Astrocyte of the spinal cord (primary cell): ENCODE measurements around the gene TTLL3.
A peak's percentile ranks its signal among the peaks of the same experiment; 100 is the strongest.
"Not testable (repeated sequence)": the region's sequence is repeated elsewhere in the genome, so short reads cannot be mapped to it uniquely, and the experiment has no call there.

Experiments
- DNase-seq: peaks from one replicate; pipeline ENCODE4 v3.0.0; 2011; ENCODE audit warnings: low read depth, low spot score
- H3K4me3 ChIP-seq: 2 replicates; pipeline ENCODE4 v1.5.1; 2011; ENCODE audit warnings: low read depth, mild to moderate bottlenecking, low read length, moderate library complexity
- CTCF ChIP-seq: IDR thresholded peaks from 2 replicates; pipeline ENCODE4 v1.5.1; 2012; ENCODE audit warnings: low read depth, mild to moderate bottlenecking, low read length, inconsistent platforms
- in situ Hi-C: cut with HindIII; loops from 2 replicates; pipeline ENCODE4 v1.10.0; 2017; ENCODE audit warnings: low sequenced_read_pairs

Gene TTLL3

DNA sequence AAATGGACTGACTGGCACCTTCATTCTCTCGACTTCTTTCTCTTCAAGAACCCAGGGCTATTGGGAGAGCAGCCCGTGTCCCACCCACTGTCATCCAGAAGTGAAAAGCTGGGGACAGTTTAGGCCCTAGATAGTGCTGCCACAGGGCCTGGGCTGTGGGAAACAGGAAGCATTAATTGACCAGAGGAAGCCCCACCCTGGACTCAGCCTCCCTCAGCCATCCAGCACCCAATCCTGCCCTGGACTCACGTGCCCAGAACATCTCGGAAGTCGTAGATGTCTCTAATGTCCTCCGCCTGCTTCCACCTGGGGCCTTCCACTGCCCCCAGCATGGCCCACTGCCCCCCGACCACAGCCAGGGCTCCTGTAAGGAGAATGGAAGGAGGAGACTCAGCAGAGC, 42.6 kb upstream of the TTLL3 start:
- no peak for TF ChIP-seq CTCF
- in situ Hi-C loops, result no loop called here
- H3K4me3 ChIP-seq, result no peak overlapping the region
- DNase-seq, result no peak

GRCh38 chr3:9768141-9768775, 41.8 kb upstream of the TTLL3 start:
- DNase-seq, result no peak
- no peak overlapping the region for H3K4me3 ChIP-seq
- TF ChIP-seq CTCF, result no peak
- in situ Hi-C loops, result no loop called here

DNA sequence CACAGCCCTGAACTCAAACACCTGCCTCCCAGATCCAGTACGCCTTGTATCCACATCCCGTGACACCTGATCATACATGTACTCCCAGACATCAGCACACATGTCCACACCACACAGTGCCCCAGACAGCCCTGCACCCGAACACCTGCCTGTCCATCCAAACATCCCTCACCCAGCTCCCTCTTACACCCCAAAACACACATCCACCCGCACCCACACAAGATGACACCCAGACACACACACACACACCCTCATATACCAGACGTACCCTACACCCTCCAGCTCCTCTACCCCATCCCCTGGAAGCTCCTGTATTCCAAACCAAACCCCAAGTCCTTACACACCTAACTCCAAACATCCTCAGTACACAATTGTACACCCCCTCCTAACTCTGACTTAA, 41.0 kb upstream of the TTLL3 start:
- in situ Hi-C loops, result no loop called here
- H3K4me3 ChIP-seq, result peak overlapping the region; percentile 62
- TF ChIP-seq CTCF, result no peak
- no peak for DNase-seq

DNA sequence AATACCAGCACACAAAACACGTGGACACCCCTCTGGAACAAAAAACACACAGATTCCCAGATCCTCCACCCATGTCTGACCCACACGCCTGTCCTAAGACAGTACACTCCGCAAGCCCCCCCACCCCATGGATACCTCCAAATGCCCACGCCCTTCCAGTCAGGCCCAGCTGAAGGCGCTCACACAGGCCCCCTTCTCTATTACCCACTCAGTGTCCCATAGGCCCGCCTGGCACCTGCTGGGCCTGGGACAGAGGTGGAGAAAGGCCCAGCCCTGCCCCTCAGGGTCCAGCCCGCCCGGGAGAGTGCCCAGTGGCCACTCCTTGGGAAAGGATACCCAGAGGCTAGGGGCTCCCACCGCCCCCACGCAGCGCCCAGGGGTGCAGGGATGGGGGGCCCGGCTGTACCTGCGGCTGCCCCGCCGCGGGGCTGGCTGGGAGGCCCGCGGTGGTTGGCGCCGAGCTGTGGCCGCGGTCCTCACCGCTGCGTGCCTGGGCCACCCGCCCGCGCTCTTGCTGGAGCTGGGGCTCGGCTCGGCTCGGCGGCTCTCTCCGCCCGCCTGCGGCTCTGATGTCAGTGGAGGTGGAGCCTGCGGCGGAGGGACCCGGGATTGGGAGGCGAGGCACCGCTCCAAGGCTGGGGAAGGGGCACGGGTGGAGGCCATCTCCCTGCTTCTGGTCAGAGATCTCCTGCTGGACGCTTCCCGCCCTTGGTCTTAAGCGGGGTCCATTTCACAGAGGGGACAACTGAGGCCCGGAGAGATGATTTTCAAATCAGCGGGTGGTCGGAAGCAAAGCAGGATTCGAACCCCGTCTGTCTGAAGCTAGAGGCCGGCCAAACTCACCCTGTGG, 40.4 kb upstream of the TTLL3 start, which contains the start of gene CAMK1:
Gene CAMK1 (minus strand): TSS at position 522 of the 850 bp plus-strand sequence. CDS start 2,198 bp downstream, outside the sequence.
- DNase-seq, result peak; percentile 71
- peak within 1 kb of the TSS; percentile 62 for H3K4me3 ChIP-seq
- in situ Hi-C loops, result no loop called here

GRCh38 chr3:9770276-9770812, 39.7 kb upstream of the TTLL3 start:
- H3K4me3 ChIP-seq, result peak overlapping the region; percentile 62
- DNase-seq, result no peak
- in situ Hi-C loops, result no loop called here
- TF ChIP-seq CTCF, result no peak

More for the DNA sequence above, 40.4 kb upstream of the TTLL3 start, which contains the start of gene CAMK1:
- no peak for TF ChIP-seq CTCF

DNA sequence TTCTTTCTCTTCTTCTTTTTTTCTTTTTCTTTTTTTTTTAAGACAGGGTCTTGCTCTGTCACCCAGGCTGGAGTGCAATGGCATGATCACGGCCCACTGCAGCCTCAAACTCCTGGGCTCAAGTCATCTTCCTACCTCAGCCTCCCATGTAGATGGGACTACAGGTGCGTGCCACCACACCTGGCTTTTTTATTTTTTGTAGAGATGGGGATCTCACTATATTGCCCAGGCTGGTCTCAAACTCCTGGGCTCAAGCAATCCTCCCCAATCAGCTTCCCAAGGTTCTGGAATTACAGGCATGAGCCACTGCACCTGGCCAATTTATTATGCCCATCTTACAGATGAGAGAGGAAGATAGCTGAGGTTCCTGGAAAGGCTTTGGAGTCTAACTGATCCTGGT, 39.1 kb upstream of the TTLL3 start:
- DNase-seq, H3K4me3 ChIP-seq, in situ Hi-C loops: not testable (repeated sequence)
